Type B pancreatic cell (in vitro differentiated cells): ENCODE measurements around the gene GMPR. TPM values are rescaled to one million over a fixed set of nuclear protein-coding genes. Genes with fewer than 3 reads are reported as not detected.
"Not testable (repeated sequence)": the region's sequence is repeated elsewhere in the genome, so short reads cannot be mapped to it uniquely, and the experiment has no call there.

Experiments
- DNase-seq: peaks from one replicate; pipeline ENCODE4 v3.0.0; 2021; ENCODE audit warnings: mixed read lengths; ENCODE audit not compliant: unreplicated experiment; ENCODE audit errors: extremely low spot score
- H3K27ac Mint-ChIP-seq: 2 replicates; pipeline ENCODE4 v1.8.0; 2021; ENCODE audit warnings: mild to moderate bottlenecking, mixed read lengths
- H3K27me3 Mint-ChIP-seq: 2 replicates; pipeline ENCODE4 v1.8.0; 2021; ENCODE audit warnings: mixed read lengths
- H3K36me3 Mint-ChIP-seq: 2 replicates; pipeline ENCODE4 v1.8.0; 2021; ENCODE audit warnings: mixed read lengths
- H3K4me1 Mint-ChIP-seq: one replicate; pipeline ENCODE4 v1.8.0; 2021; ENCODE audit warnings: mixed read lengths; ENCODE audit not compliant: unreplicated experiment
- H3K4me3 Mint-ChIP-seq: 2 replicates; pipeline ENCODE4 v1.8.0; 2021; ENCODE audit warnings: mild to moderate bottlenecking, mixed read lengths
- H3K9me3 Mint-ChIP-seq: 2 replicates; pipeline ENCODE4 v1.8.0; 2021; ENCODE audit warnings: mixed read lengths
- total RNA-seq: library from RNA; stranded (reverse); gene quantifications from 2 replicates; pipeline ENCODE4 v1.2.1, GENCODE V29; 2021; ENCODE audit warnings: low replicate concordance
- TF ChIP-seq, protein P1 (sequence below): fragments of 200-600 bp; sonication (generic); conservative IDR thresholded peaks from 2 replicates; pipeline ENCODE4 v1.5.0; 2021; ENCODE audit warnings: antibody characterized with exemption, mild to moderate bottlenecking

Gene GMPR
- total RNA-seq, 1 donor from 2014 or later, result 3.8 TPM

DNA sequence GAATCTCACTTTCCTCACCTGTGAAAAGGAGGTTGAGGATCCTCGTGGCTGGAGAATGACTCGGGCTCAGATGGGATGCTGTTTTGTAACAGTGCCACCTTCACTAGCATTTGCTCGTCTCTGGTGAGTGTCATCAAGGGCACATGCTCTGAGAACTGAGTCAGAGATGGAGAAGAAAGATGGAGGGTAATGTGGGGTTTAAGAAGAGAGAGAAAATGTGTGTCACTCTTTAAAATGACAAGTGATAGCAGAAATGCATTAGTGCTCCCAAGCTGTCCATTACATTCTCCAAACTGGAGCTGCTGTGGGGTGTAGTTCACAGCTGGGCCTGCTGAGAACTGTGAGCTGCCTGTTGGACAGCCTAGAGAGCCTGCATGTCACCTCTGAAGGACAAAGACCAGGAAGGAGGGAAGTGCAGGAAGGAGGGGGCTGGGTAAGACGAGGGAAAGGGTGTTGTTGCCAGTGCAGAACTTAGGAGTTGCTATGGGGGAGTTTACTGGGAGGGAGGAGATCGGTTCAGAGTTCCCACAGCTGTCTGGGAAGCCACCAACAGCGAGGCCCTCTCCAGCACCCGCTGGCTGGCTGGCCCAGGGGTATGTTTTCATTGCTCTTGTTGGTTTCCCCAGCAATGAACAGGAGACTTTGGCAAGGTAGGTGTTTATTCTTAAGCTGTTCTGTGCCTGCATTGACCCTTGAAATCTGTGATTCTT is 19.8 kb downstream of the GMPR start:
- Mint-ChIP-seq H3K4me1 (peaks cover 17% of the 10 kb centered on the region), H3K4me3 (no peak overlapping the region), H3K36me3 (no peaks in the 10 kb centered on the region), H3K27ac (peak overlapping the region; percentile 44), H3K9me3 (no peaks in the 10 kb centered on the region), H3K27me3 (peaks cover 5% of the 10 kb centered on the region)
- TF ChIP-seq, protein P1, sequence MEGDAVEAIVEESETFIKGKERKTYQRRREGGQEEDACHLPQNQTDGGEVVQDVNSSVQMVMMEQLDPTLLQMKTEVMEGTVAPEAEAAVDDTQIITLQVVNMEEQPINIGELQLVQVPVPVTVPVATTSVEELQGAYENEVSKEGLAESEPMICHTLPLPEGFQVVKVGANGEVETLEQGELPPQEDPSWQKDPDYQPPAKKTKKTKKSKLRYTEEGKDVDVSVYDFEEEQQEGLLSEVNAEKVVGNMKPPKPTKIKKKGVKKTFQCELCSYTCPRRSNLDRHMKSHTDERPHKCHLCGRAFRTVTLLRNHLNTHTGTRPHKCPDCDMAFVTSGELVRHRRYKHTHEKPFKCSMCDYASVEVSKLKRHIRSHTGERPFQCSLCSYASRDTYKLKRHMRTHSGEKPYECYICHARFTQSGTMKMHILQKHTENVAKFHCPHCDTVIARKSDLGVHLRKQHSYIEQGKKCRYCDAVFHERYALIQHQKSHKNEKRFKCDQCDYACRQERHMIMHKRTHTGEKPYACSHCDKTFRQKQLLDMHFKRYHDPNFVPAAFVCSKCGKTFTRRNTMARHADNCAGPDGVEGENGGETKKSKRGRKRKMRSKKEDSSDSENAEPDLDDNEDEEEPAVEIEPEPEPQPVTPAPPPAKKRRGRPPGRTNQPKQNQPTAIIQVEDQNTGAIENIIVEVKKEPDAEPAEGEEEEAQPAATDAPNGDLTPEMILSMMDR, result no peak
- no peak for DNase-seq

DNA sequence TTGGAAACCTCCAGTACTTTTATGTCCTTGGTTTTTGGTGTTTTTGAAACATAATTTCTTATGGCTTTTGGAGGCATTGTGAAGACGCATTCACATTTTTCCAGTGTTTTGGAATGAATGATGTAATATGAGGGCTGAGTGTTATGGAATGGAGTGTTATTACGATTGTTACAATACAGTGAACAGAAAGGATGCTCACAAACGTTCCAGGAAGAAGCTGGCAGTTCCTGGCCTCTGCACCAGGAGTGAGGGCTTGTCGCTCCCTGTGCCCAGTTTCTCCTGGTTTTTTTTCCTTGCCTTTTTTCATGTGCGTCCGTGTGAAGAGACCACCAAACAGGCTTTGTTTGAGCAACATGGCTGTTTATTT is 20.3 kb downstream of the GMPR start:
- TF ChIP-seq, protein P1, result no peak
- Mint-ChIP-seq H3K9me3 (no peaks in the 10 kb centered on the region), H3K27me3 (peaks cover 5% of the 10 kb centered on the region), H3K4me3 (no peak overlapping the region), H3K27ac (no peak overlapping the region), H3K36me3 (no peaks in the 10 kb centered on the region), H3K4me1 (peaks cover 17% of the 10 kb centered on the region)
- no peak for DNase-seq

DNA sequence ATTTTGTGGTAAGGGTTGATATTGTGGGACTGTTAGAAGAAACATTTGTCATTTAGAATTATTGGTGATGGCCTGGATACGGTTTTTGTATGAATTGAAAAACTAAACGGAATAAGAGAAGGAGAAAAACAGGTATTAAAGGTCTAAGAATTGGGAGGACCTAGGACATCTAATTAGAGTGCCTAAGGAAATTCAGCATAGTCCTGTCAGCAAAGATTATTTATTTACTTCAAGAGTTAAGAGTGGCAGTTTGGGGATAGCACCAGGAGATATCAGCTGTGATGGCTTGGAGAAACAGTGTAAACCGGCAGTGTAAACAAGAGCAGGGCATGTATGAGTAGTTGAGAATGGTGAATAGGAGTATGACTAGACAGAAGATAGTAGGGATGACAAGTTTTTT is 21.2 kb downstream of the GMPR start:
- H3K9me3 Mint-ChIP-seq, H3K27me3 Mint-ChIP-seq, H3K4me3 Mint-ChIP-seq, H3K27ac Mint-ChIP-seq, DNase-seq, H3K36me3 Mint-ChIP-seq: not testable (repeated sequence)
- peaks cover 17% of the 10 kb centered on the region for H3K4me1 Mint-ChIP-seq

DNA sequence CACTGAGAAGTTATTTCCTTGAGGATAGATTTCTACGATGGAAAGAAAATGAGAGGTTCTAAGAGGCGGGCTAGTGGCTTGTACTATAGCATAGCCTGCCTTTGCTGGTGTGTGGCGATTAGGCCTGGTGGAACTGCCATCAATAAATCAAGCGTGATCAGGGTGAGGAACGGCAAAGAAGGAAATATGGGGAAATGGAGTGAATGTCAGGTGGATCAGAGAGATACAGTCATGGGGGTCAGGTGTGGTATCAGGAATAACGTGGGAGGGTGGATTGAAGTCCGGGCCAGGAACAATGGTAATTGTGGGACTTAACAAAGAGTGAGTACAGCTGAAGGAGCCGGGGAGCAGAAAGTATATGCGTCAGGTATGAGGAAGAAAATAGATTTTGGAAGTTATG is 22.2 kb downstream of the GMPR start:
- not testable (repeated sequence) for H3K9me3 Mint-ChIP-seq, H3K4me3 Mint-ChIP-seq
- H3K4me1 Mint-ChIP-seq, result peaks cover 17% of the 10 kb centered on the region

DNA sequence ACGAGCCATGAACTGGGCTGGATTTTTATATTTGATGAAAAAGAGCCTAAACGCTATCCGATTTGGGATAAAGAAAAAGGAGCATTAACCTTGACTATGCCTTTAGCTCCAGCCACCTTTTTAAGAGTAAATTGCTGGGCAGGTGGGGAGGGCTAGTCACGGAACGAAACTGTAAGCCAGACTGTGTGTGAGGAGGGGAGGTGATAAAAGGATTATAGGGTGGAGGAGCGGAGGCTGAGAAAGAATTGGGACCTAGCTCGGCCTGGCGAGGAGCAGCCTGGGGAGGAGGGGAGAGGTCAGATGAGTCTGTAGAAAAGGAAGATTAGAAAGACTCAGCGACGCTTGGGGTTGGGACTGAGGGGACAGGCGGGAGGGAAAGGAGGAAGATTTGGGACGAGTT is 24.4 kb downstream of the GMPR start:
- DNase-seq, H3K36me3 Mint-ChIP-seq, H3K27me3 Mint-ChIP-seq, H3K9me3 Mint-ChIP-seq, H3K4me3 Mint-ChIP-seq, H3K27ac Mint-ChIP-seq: not testable (repeated sequence)
- peaks cover 17% of the 10 kb centered on the region for H3K4me1 Mint-ChIP-seq

More for the DNA sequence above, 22.2 kb downstream of the GMPR start:
- H3K36me3 Mint-ChIP-seq, H3K27ac Mint-ChIP-seq, DNase-seq, H3K27me3 Mint-ChIP-seq: not testable (repeated sequence)

DNA sequence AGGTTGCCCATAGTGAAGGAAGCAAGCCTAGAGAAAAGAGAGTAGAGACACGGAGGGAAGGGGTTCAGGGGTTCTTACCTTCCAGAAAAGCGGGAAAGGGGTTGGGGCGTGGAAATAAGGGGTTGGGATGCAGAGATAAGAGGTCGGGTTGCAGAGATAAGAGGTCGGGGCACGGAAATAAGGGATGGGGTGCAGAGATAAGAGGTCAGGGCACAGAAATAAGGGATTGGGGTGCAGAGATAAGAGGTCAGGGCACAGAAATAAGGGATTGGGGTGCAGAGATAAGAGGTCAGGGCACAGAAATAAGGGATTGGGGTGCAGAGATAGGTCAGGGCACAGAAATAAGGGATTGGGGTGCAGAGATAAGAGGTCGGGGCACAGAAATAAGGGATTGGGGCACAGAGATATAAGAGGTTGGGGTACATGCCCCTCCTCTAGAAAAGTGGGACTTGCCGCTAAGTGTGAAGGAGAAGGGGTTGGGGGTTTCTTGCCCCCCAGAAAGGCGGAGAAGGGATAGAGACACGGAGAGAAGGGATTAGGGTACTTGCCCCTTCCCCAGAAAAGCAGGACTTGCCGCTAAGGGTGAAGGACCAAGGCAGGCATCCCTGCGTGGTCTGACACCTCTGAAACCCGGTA is 25.2 kb downstream of the GMPR start:
- not testable (repeated sequence) for H3K27ac Mint-ChIP-seq, H3K36me3 Mint-ChIP-seq, DNase-seq, H3K27me3 Mint-ChIP-seq, H3K4me3 Mint-ChIP-seq, H3K9me3 Mint-ChIP-seq, H3K4me1 Mint-ChIP-seq

DNA sequence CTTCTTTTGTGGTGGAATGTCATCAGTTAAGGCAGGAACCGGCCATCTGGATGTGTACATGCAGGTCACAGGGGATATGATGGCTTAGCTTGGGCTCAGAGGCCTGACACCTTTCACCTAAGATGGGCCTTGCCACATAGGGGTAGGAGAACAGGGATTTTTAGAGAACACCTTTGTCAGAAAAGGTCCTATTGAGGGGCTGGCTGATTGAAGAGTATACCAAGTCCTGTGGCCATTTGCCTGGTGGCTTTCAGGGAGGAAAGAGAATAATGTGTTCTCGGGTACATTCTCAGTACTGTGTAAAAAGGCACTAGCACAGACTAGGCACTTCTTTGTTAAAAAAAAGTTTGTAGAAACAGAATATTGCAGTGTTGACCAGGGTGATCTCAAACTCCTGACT is 26.4 kb downstream of the GMPR start:
- peaks cover 4% of the 10 kb centered on the region for H3K27me3 Mint-ChIP-seq
- H3K4me1 Mint-ChIP-seq, result no peaks in the 10 kb centered on the region
- H3K27ac Mint-ChIP-seq, result no peak overlapping the region
- no peak overlapping the region for H3K4me3 Mint-ChIP-seq
- no peak for DNase-seq
- TF ChIP-seq, protein P1, result no peak
- no peaks in the 10 kb centered on the region for H3K36me3 Mint-ChIP-seq
- no peaks in the 10 kb centered on the region for H3K9me3 Mint-ChIP-seq
